ENCODE results near the gene SORBS2. TPM values are rescaled to one million over a fixed set of nuclear protein-coding genes. Genes with fewer than 3 reads are reported as not detected.

Gene SORBS2
- total and polyA plus RNA-seq, 2 of the 4 experiments (the other 2 are of a cell fraction) = 0.18 TPM; not detected in 1

DNA sequence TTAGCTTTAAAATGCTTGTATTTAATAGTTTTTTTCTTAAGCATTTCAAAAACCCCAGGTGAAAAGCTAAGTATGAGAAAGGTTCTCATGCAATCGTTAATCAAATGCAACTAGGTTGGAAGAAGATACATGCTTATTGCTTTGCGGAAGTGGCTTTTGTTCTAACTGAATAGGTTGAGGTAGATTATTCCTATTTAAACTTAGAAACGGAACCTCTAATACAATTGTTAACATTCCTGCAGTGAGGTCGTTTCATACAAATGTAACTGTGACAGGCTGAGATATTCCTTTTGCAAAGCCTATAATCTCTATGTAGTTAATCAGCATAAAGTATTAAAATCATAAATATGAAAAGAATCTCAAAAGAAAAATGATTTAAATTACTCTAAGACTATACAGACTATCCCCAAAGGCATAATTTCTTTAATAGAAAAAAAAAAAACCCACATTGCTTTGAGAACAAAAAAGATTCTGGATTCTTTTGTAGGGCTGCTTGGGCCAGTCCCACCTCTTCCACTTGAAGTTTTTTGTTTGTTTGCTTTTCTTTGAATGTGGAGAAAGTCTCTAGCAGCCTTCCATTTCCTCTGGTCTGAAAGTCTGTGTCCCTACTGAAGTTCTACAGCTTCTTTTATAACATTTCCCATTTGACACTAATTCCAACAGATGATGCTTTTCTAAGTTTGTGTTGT lies 25.6 kb upstream of the SORBS2 start:
- dilution Hi-C loops (cut with HindIII; ENCODE audit: low sequenced_read_pairs, unreplicated experiment) (no loop called here), in situ Hi-C loops (cut with MboI; ENCODE audit: low sequenced_read_pairs) (no loop called here)
- H3K4ac ChIP-seq (ENCODE audit: low read depth, low read length) = peak overlapping the region; percentile 93
- no peak for TF ChIP-seq BHLHE40 (IDR thresholded peaks at IDR 0.05; ENCODE audit: low read depth, low read length)
- TF ChIP-seq SMC3 (IDR thresholded peaks at IDR 0.05; ENCODE audit: low read depth, low read length) = no peak
- TF ChIP-seq MAZ (IDR thresholded peaks at IDR 0.05; ENCODE audit: borderline replicate concordance, low read depth, low read length) = no peak
- no peak for TF ChIP-seq RCOR1 (IDR thresholded peaks at IDR 0.05; ENCODE audit: insufficient replicate concordance, low read length)
- no peak for TF ChIP-seq MAFK (IDR thresholded peaks at IDR 0.05; ENCODE audit: low read depth, low read length)
- TF ChIP-seq RFX5 (IDR thresholded peaks at IDR 0.05; ENCODE audit: low read depth, low read length) = no peak
- no peak for TF ChIP-seq CHD1 (IDR thresholded peaks at IDR 0.05; ENCODE audit: low read depth, low read length)
- no peak for TF ChIP-seq NFE2L2 (IDR thresholded peaks at IDR 0.05; ENCODE audit: low read depth, low read length)
- TF ChIP-seq CEBPB (IDR thresholded peaks at IDR 0.05; ENCODE audit: low read depth, low read length) = no peak
- no peak for TF ChIP-seq FOS (IDR thresholded peaks at IDR 0.05; ENCODE audit: low read depth, low read length)
- TF ChIP-seq POLR2A (IDR thresholded peaks at IDR 0.05; ENCODE audit: low read depth, low read length) = no peak
- TF ChIP-seq, protein P1, sequence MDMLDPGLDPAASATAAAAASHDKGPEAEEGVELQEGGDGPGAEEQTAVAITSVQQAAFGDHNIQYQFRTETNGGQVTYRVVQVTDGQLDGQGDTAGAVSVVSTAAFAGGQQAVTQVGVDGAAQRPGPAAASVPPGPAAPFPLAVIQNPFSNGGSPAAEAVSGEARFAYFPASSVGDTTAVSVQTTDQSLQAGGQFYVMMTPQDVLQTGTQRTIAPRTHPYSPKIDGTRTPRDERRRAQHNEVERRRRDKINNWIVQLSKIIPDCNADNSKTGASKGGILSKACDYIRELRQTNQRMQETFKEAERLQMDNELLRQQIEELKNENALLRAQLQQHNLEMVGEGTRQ (IDR thresholded peaks at IDR 0.05; ENCODE audit: low read depth, low read length) = no peak
- TF ChIP-seq MXI1 (IDR thresholded peaks at IDR 0.05; ENCODE audit: borderline replicate concordance, low read depth, low read length) = no peak
- TF ChIP-seq, protein P2, sequence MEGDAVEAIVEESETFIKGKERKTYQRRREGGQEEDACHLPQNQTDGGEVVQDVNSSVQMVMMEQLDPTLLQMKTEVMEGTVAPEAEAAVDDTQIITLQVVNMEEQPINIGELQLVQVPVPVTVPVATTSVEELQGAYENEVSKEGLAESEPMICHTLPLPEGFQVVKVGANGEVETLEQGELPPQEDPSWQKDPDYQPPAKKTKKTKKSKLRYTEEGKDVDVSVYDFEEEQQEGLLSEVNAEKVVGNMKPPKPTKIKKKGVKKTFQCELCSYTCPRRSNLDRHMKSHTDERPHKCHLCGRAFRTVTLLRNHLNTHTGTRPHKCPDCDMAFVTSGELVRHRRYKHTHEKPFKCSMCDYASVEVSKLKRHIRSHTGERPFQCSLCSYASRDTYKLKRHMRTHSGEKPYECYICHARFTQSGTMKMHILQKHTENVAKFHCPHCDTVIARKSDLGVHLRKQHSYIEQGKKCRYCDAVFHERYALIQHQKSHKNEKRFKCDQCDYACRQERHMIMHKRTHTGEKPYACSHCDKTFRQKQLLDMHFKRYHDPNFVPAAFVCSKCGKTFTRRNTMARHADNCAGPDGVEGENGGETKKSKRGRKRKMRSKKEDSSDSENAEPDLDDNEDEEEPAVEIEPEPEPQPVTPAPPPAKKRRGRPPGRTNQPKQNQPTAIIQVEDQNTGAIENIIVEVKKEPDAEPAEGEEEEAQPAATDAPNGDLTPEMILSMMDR (conservative IDR thresholded peaks at IDR 0.05; ENCODE audit: low read depth, low read length) = no peak
- no peak for TF ChIP-seq ELK1 (IDR thresholded peaks at IDR 0.05; ENCODE audit: borderline replicate concordance, low read depth, low read length)

More for the DNA sequence above, 25.6 kb upstream of the SORBS2 start:
- Histone ChIP-seq H2BK20ac (ENCODE audit: low read depth, low read length) (no peak overlapping the region), H3K9me1 (ENCODE audit: insufficient read depth, low read length) (peaks cover 16% of the 10 kb centered on the region), H3K9ac (ENCODE audit: low read depth, low read length) (no peak overlapping the region), H3K18ac (ENCODE audit: low read depth, low read length) (peak overlapping the region; percentile 78), H2AK5ac (ENCODE audit: low read depth, low read length) (no peak overlapping the region), H3K4me2 (ENCODE audit: low read depth, low read length) (no peak overlapping the region), H2BK15ac (ENCODE audit: low read depth, low read length) (no peak overlapping the region), H2BK120ac (ENCODE audit: low read depth, low read length) (peak overlapping the region; percentile 92), H3K23ac (ENCODE audit: low read depth, low read length) (no peak overlapping the region), H4K20me1 (ENCODE audit: insufficient read depth, low read length) (no peaks in the 10 kb centered on the region), H3K27ac (ENCODE audit: insufficient read depth, low read length) (no peak overlapping the region), H3K4me1 (ENCODE audit: control insufficient read depth, insufficient read depth, low read length) (peaks cover 24% of the 10 kb centered on the region), H2AFZ (replicated peaks; ENCODE audit: low read length, poor library complexity) (peak overlapping the region; percentile 81), H4K8ac (ENCODE audit: low read depth in 2 of 2, low read length in 2 of 2) (no peak overlapping the region; a peak in 1 of 4 replicates), H3K79me1 (ENCODE audit: low read depth in 1 of 2, low read length in 2 of 2) (no peaks in the 10 kb centered on the region), H3K9me3 (ENCODE audit: control insufficient read depth, insufficient read depth, low read length) (no peaks in the 10 kb centered on the region), H3K14ac (replicated peaks; ENCODE audit: low read depth, low read length) (no peak overlapping the region), H2AK9ac (replicated peaks; ENCODE audit: low read depth, low read length, poor library complexity) (no peak overlapping the region), H4K5ac (ENCODE audit: low read depth, low read length) (no peak overlapping the region; the same call in 1 of the 2 replicates), H3K56ac (ENCODE audit: extremely low read depth, insufficient read depth, low read length) (no peak overlapping the region), H2BK5ac (ENCODE audit: low read depth, low read length, poor library complexity, severe bottlenecking) (no peak overlapping the region), H3K27me3 (ENCODE audit: control insufficient read depth, insufficient read depth, low read length) (no peaks in the 10 kb centered on the region), H3K36me3 (ENCODE audit: control insufficient read depth, insufficient read depth, low read length) (no peaks in the 10 kb centered on the region), H4K91ac (ENCODE audit: insufficient read depth, low read depth, low read length) (peak overlapping the region; percentile 86; the same call in 1 of the 2 replicates), H3K4me3 (ENCODE audit: insufficient read depth, low read depth, low read length) (no peak overlapping the region)
- ChIA-PET CTCF (interaction anchor here (0.7 to 1.0 kb wide), 2 partner anchors 53 to 73 kb away, joined by 3 to 4 read pairs; no protein-coding TSS in a partner anchor), POLR2A (ENCODE audit: unreplicated experiment) (no interaction called here)
- ATAC-seq (ENCODE audit: low read depth) (no peak), DNase-seq (peak; percentile 11)
- WGBS, 2 experiments (ENCODE audit: extremely low coverage in 2 of 2, insufficient read length in 1 of 2) = no CpG with 5 or more reads among the region's 4 CpGs
- BruUV-seq (replicated peaks) = no TSS peak
- intact Hi-C loops (cut with micrococcal nuclease) = loop anchor here (2.0 kb wide), 2 partner anchors 45 to 77 kb away; no protein-coding TSS in a partner anchor

Data from IMR-90 (cell line).